Activated T-helper 1 cell treated with Interleukin-2 at 50 U/mL for 16 hours (primary cell): Measurements from ENCODE around the gene VIT.
"Not testable (repeated sequence)": the region's sequence is repeated elsewhere in the genome, so short reads cannot be mapped to it uniquely, and the experiment has no call there.

Experiments
- DNase-seq: peaks from one replicate; pipeline ENCODE4 v3.0.0-alpha.2; 2020; ENCODE audit warnings: low read depth

Gene VIT

GRCh38 chr2:36677996-36678605 lies 18.4 kb upstream of the VIT start:
- DNase-seq, result no peak

- DNase-seq, result no peak
Observed at GRCh38 chr2:36678856-36679255, 17.7 kb upstream of the VIT start.

GRCh38 chr2:36680012-36680411 lies 16.5 kb upstream of the VIT start:
- no peak for DNase-seq

- DNase-seq, result no peak
Observed at GRCh38 chr2:36682562-36682961, 13.9 kb upstream of the VIT start.

GRCh38 chr2:36683002-36683401 lies 13.5 kb upstream of the VIT start:
- no peak for DNase-seq

GRCh38 chr2:36688291-36688690 lies 8.2 kb upstream of the VIT start:
- DNase-seq, result not testable (repeated sequence)

GRCh38 chr2:36689013-36689412 lies 7.5 kb upstream of the VIT start:
- not testable (repeated sequence) for DNase-seq

GRCh38 chr2:36692121-36692520 lies 4.4 kb upstream of the VIT start:
- DNase-seq, result no peak

GRCh38 chr2:36693825-36694224 lies 2.7 kb upstream of the VIT start:
- no peak for DNase-seq

GRCh38 chr2:36695746-36696415 lies 626 bp upstream of the VIT start:
- no peak for DNase-seq

GRCh38 chr2:36697424-36698066 lies 1.0 kb downstream of the VIT start:
- DNase-seq, result no peak

GRCh38 chr2:36698993-36699392 lies 2.5 kb downstream of the VIT start:
- DNase-seq, result no peak

GRCh38 chr2:36700311-36700710 lies 3.8 kb downstream of the VIT start:
- DNase-seq, result no peak

GRCh38 chr2:36701391-36701795 lies 4.9 kb downstream of the VIT start:
- DNase-seq, result no peak

- no peak for DNase-seq
Observed at GRCh38 chr2:36701918-36702317, 5.4 kb downstream of the VIT start.

GRCh38 chr2:36702781-36703180 lies 6.3 kb downstream of the VIT start:
- DNase-seq, result no peak

- DNase-seq, result no peak
Observed at GRCh38 chr2:36704475-36705150, 8.1 kb downstream of the VIT start.

GRCh38 chr2:36705326-36706020 lies 9.0 kb downstream of the VIT start:
- DNase-seq, result no peak

- DNase-seq, result no peak
Observed at GRCh38 chr2:36706021-36706876, 9.7 kb downstream of the VIT start.

- no peak for DNase-seq
Observed at GRCh38 chr2:36707050-36707449, 10.5 kb downstream of the VIT start.

- DNase-seq, result no peak
Observed at GRCh38 chr2:36708041-36708741, 11.7 kb downstream of the VIT start.
